OCI-LY7 (cell line): ENCODE results near the gene RIPPLY2. TPM values are rescaled to one million over a fixed set of nuclear protein-coding genes. Genes with fewer than 3 reads are reported as not detected.

ENCODE experiments used
- BruUV-seq: library from RNA; stranded (reverse); fragments of 400-500 nt; replicated peaks from 2 replicates; lab custom pipeline; 2021; lab: Mats Ljungman, UMichigan
- CTCF ChIA-PET: fragments of 300-600 bp; sonication (Branson Sonifier 250); formaldehyde crosslinking; loops from one replicate; lab custom pipeline; 2022; ENCODE audit warnings: antibody characterized with exemption; ENCODE audit not compliant: unreplicated experiment; lab: Charles Lee
- POLR2A ChIA-PET: fragments of 300-600 bp; sonication (Branson Sonifier 250); formaldehyde crosslinking; loops from one replicate; lab custom pipeline; 2022; ENCODE audit warnings: antibody characterized with exemption; lab: Charles Lee
- DNase-seq: peaks from one replicate; pipeline ENCODE4 v3.0.0-alpha.2; 2015; ENCODE audit warnings: low spot score
- H2AFZ ChIP-seq: fragments of 200-600 bp; sonication (generic), shearing (Covaris generic); 2 replicates; pipeline ENCODE4 v1.6.1; 2014; ENCODE audit warnings: mild to moderate bottlenecking, antibody characterized with exemption, low read length, moderate library complexity
- H3K27ac ChIP-seq: fragments of 200-600 bp; sonication (generic); 2 replicates; pipeline ENCODE4 v1.5.1; 2014; ENCODE audit warnings: mixed run types, low read depth, mild to moderate bottlenecking, moderate library complexity, low read length, inconsistent platforms; ENCODE audit not compliant: poor library complexity, severe bottlenecking
- H3K36me3 ChIP-seq: fragments of 200-600 bp; sonication (generic); 2 replicates; pipeline ENCODE4 v1.6.1; 2014; ENCODE audit warnings: mild to moderate bottlenecking, antibody characterized with exemption, low read length, moderate library complexity, mixed read lengths; ENCODE audit not compliant: insufficient read depth
- H3K4me1 ChIP-seq: fragments of 200-600 bp; sonication (generic); 2 replicates; pipeline ENCODE4 v1.5.1; 2014; ENCODE audit warnings: mild to moderate bottlenecking, low read length; ENCODE audit not compliant: insufficient read depth, poor library complexity, severe bottlenecking
- H3K4me2 ChIP-seq: fragments of 200-600 bp; sonication (generic); 2 replicates; pipeline ENCODE4 v1.6.1; 2014; ENCODE audit warnings: mild to moderate bottlenecking, low read length
- H3K4me3 ChIP-seq: fragments of 200-600 bp; sonication (generic); 2 replicates; pipeline ENCODE4 v1.5.1; 2014; ENCODE audit warnings: mild to moderate bottlenecking, low read depth, low read length; ENCODE audit not compliant: poor library complexity, severe bottlenecking
- H3K79me2 ChIP-seq: fragments of 200-600 bp; sonication (generic); 2 replicates; pipeline ENCODE4 v1.6.1; 2016; ENCODE audit warnings: low read depth, mild to moderate bottlenecking, low read length, moderate library complexity, mixed read lengths; ENCODE audit not compliant: insufficient read depth
- H3K9me2 ChIP-seq: fragments of 200-600 bp; sonication (generic); 2 replicates; pipeline ENCODE4 v1.6.1; 2016; ENCODE audit warnings: mild to moderate bottlenecking, low read length, mixed read lengths; ENCODE audit not compliant: insufficient read depth
- H3K9me3 ChIP-seq: fragments of 200-600 bp; sonication (generic); 2 replicates; pipeline ENCODE4 v1.6.1; 2014; ENCODE audit warnings: mild to moderate bottlenecking, mixed run types, low read length, mixed read lengths
- H4K20me1 ChIP-seq: fragments of 200-600 bp; sonication (generic); 2 replicates; pipeline ENCODE4 v1.6.1; 2014; ENCODE audit warnings: mild to moderate bottlenecking, antibody characterized with exemption, low read length, moderate library complexity, mixed read lengths; ENCODE audit not compliant: insufficient read depth
- EZH2phosphoT487 ChIP-seq: fragments of 200-600 bp; sonication (generic); IDR thresholded peaks from 2 replicates; pipeline ENCODE4 v1.6.1; 2018; ENCODE audit warnings: low read depth, borderline replicate concordance, mild to moderate bottlenecking, mixed run types, antibody characterized with exemption, low read length, moderate library complexity, mixed read lengths
- intact Hi-C: fragments of 100-400 bp; cut with micrococcal nuclease; formaldehyde crosslinking; loops from one replicate; pipeline ENCODE4 v1.10.0; 2022; ENCODE audit not compliant: unreplicated experiment
- total RNA-seq, 2 experiments: library from RNA; depleted of rRNA in 1 of 2; stranded (reverse); fragments of >200 nt in 1 of 2; shearing (Covaris generic) in 1 of 2; gene quantifications; 2 replicates each; pipeline ENCODE4 v1.2.3, GENCODE V29; 2014 to 2022
- TF ChIP-seq, protein P1 (sequence below): fragments of 200-600 bp; sonication (generic); conservative IDR thresholded peaks from 2 replicates; pipeline ENCODE4 v1.5.1; 2014; ENCODE audit warnings: mild to moderate bottlenecking, antibody characterized with exemption, low read length, moderate library complexity, mixed read lengths

RIPPLY2 gene
- total RNA-seq, 2 experiments from 2014 or later: not detected

DNA sequence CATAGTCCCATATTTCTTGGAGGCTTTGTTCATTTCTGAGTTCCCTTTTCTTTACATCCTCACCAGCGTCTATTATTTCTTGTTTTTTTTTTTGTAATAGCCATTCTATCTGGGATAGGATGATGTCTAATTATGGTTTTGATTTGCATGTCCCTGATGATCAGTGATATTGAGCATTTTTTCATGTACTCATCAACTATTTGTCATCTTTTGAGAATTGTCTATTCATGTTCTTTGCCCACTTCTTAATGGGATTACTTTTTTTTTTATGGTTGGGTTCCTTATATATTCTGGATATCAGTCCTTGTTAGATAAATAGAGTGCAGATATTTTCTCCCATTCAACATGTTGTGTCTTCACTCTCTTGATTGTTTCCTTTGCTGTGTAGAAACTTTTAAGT, 48.5 kb downstream of the RIPPLY2 start:
- DNase-seq: no peak
- CTCF ChIA-PET: no interaction called here
- Histone ChIP-seq H3K27ac (no peak overlapping the region), H3K9me3 (peaks cover 26% of the 10 kb centered on the region; the same call in 1 of the 2 replicates), H3K4me1 (no peaks in the 10 kb centered on the region), H3K4me3 (no peak overlapping the region), H2AFZ (no peak overlapping the region), H4K20me1 (no peaks in the 10 kb centered on the region), H3K79me2 (peaks cover 22% of the 10 kb centered on the region; the same call in 1 of the 2 replicates), H3K4me2 (no peak overlapping the region), H3K36me3 (peaks cover under 1% of the 10 kb centered on the region; the same call in 1 of the 2 replicates), H3K9me2 (no peaks in the 10 kb centered on the region)
- POLR2A ChIA-PET: no interaction called here
- TF ChIP-seq, protein P1, sequence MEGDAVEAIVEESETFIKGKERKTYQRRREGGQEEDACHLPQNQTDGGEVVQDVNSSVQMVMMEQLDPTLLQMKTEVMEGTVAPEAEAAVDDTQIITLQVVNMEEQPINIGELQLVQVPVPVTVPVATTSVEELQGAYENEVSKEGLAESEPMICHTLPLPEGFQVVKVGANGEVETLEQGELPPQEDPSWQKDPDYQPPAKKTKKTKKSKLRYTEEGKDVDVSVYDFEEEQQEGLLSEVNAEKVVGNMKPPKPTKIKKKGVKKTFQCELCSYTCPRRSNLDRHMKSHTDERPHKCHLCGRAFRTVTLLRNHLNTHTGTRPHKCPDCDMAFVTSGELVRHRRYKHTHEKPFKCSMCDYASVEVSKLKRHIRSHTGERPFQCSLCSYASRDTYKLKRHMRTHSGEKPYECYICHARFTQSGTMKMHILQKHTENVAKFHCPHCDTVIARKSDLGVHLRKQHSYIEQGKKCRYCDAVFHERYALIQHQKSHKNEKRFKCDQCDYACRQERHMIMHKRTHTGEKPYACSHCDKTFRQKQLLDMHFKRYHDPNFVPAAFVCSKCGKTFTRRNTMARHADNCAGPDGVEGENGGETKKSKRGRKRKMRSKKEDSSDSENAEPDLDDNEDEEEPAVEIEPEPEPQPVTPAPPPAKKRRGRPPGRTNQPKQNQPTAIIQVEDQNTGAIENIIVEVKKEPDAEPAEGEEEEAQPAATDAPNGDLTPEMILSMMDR: no peak
- TF ChIP-seq EZH2phosphoT487: no peak
- intact Hi-C loops: loop anchor here (5.0 kb wide), 1 partner anchor 404 kb away; no protein-coding TSS in a partner anchor
- no TSS peak for BruUV-seq

DNA sequence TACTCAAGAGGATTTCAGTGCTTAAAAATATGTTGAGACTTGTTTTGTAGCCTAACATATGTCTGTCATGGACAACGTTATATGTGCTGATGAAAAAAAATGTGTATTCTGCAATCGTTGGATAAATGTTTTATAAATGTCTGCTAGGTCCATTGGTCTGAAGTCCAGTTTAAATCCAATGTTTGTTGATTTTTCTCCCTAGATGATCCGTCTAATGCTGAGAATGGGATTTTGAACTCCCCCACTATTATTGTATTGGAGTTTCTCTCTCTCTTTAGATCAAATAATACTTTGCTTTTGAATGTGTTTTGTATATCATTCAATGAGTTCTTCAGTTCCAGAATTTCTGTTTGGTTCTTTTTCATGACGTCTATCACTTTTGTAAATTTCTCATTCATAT, 51.2 kb downstream of the RIPPLY2 start:
- H3K79me2 ChIP-seq: peaks cover 31% of the 10 kb centered on the region; the same call in 1 of the 2 replicates
- CTCF ChIA-PET: no interaction called here
- POLR2A ChIA-PET: no interaction called here

DNA sequence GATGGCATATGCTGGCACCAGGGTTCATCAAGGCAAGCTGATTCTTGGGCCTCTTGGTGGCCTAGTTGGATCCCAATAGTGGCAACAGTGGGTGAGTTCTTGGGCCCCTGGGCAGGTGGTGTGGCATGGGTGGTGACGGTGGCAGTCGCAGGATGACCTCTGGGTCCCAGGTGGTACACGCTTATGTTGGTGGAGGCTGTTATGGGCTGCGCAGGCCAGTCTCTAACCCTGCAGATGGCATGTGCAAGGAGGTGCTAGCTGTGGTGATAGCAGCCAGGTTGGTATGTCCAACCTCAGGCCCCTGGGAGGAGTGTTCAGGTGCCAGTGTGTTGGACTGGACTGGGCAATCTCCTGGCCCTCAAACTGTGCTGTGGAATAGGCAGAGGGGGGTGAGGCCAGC, 52.5 kb downstream of the RIPPLY2 start:
- H3K4me3 ChIP-seq: no peak overlapping the region
- H3K4me1 ChIP-seq: no peaks in the 10 kb centered on the region
- peaks cover 31% of the 10 kb centered on the region; the same call in 1 of the 2 replicates for H3K79me2 ChIP-seq
- peaks cover 26% of the 10 kb centered on the region; the same call in 1 of the 2 replicates for H3K9me3 ChIP-seq
- H4K20me1 ChIP-seq: 0 out of 2 replicates have a peak, but pooled peaks cover 2% of the 10 kb centered on the region
- TF ChIP-seq EZH2phosphoT487: no peak
- TF ChIP-seq, protein P1: no peak
- no peak for DNase-seq
- CTCF ChIA-PET: no interaction called here
- no TSS peak for BruUV-seq
- no peak overlapping the region for H3K27ac ChIP-seq
- H3K36me3 ChIP-seq: peaks cover 9% of the 10 kb centered on the region
- H3K4me2 ChIP-seq: no peak overlapping the region
- POLR2A ChIA-PET: no interaction called here
- H3K9me2 ChIP-seq: no peaks in the 10 kb centered on the region
- intact Hi-C loops: no loop called here
- no peak overlapping the region for H2AFZ ChIP-seq

More for the DNA sequence above, 51.2 kb downstream of the RIPPLY2 start:
- H3K4me3 ChIP-seq: no peak overlapping the region
- peaks cover 26% of the 10 kb centered on the region; the same call in 1 of the 2 replicates for H3K9me3 ChIP-seq
- H3K4me2 ChIP-seq: no peak overlapping the region
- 0 out of 2 replicates have a peak, but pooled peaks cover 2% of the 10 kb centered on the region for H4K20me1 ChIP-seq
- intact Hi-C loops: loop anchor here (5.0 kb wide), 1 partner anchor 407 kb away; no protein-coding TSS in a partner anchor
- no peaks in the 10 kb centered on the region for H3K9me2 ChIP-seq
- DNase-seq: no peak
- TF ChIP-seq, protein P1: no peak
- no peak for TF ChIP-seq EZH2phosphoT487
- no TSS peak for BruUV-seq
- no peak overlapping the region for H3K27ac ChIP-seq
- H3K4me1 ChIP-seq: no peaks in the 10 kb centered on the region
- no peak overlapping the region for H2AFZ ChIP-seq
- peaks cover 6% of the 10 kb centered on the region for H3K36me3 ChIP-seq
